Measurements from ENCODE around the gene DLL1.
"Not testable (repeated sequence)": the region's sequence is repeated elsewhere in the genome, so short reads cannot be mapped to it uniquely, and the experiment has no call there.

DLL1 gene

GRCh38 chr6:170269151-170269845 lies 21.6 kb downstream of the DLL1 start:
- DNase-seq (ENCODE audit: low read depth in 1 of 2, low spot score in 1 of 2): no peak

GRCh38 chr6:170268216-170269129 lies 22.4 kb downstream of the DLL1 start:
- DNase-seq (ENCODE audit: low read depth in 1 of 2, low spot score in 1 of 2): no peak

GRCh38 chr6:170267688-170268087 lies 23.2 kb downstream of the DLL1 start:
- no peak for DNase-seq (ENCODE audit: low read depth in 1 of 2, low spot score in 1 of 2)

- DNase-seq (ENCODE audit: low read depth in 1 of 2, low spot score in 1 of 2): no peak
Measured at GRCh38 chr6:170266061-170266825, 24.6 kb downstream of the DLL1 start.

- DNase-seq (ENCODE audit: low read depth in 1 of 2, low spot score in 1 of 2): no peak
Measured at GRCh38 chr6:170265655-170266054, 25.2 kb downstream of the DLL1 start.

GRCh38 chr6:170264644-170265043 lies 26.2 kb downstream of the DLL1 start:
- not testable (repeated sequence) for DNase-seq (ENCODE audit: low read depth in 1 of 2, low spot score in 1 of 2)

GRCh38 chr6:170264086-170264485 lies 26.8 kb downstream of the DLL1 start:
- DNase-seq (ENCODE audit: low read depth in 1 of 2, low spot score in 1 of 2): no peak

- no peak for DNase-seq (ENCODE audit: low read depth in 1 of 2, low spot score in 1 of 2)
Measured at GRCh38 chr6:170263410-170263809, 27.5 kb downstream of the DLL1 start.

- DNase-seq (ENCODE audit: low read depth in 1 of 2, low spot score in 1 of 2): no peak
Measured at GRCh38 chr6:170262489-170263088, 28.3 kb downstream of the DLL1 start.

GRCh38 chr6:170261643-170262488 lies 29.0 kb downstream of the DLL1 start:
- DNase-seq (ENCODE audit: low read depth in 1 of 2, low spot score in 1 of 2): no peak

- no peak for DNase-seq (ENCODE audit: low read depth in 1 of 2, low spot score in 1 of 2)
Measured at GRCh38 chr6:170260686-170261085, 30.2 kb downstream of the DLL1 start.

- no peak for DNase-seq (ENCODE audit: low read depth in 1 of 2, low spot score in 1 of 2)
Measured at GRCh38 chr6:170259278-170259677, 31.6 kb downstream of the DLL1 start.

GRCh38 chr6:170258407-170258806 lies 32.5 kb downstream of the DLL1 start:
- DNase-seq (ENCODE audit: low read depth in 1 of 2, low spot score in 1 of 2): no peak

GRCh38 chr6:170257376-170257775 lies 33.5 kb downstream of the DLL1 start:
- no peak for DNase-seq (ENCODE audit: low read depth in 1 of 2, low spot score in 1 of 2)

- no peak for DNase-seq (ENCODE audit: low read depth in 1 of 2, low spot score in 1 of 2)
Measured at GRCh38 chr6:170256641-170257040, 34.2 kb downstream of the DLL1 start.

GRCh38 chr6:170255426-170256125 lies 35.3 kb downstream of the DLL1 start:
- no peak for DNase-seq (ENCODE audit: low read depth in 1 of 2, low spot score in 1 of 2)

- DNase-seq (ENCODE audit: low read depth in 1 of 2, low spot score in 1 of 2): no peak
Measured at GRCh38 chr6:170254315-170255213, 36.3 kb downstream of the DLL1 start.

- no peak for DNase-seq (ENCODE audit: low read depth in 1 of 2, low spot score in 1 of 2)
Measured at GRCh38 chr6:170253910-170254269, 37.0 kb downstream of the DLL1 start.

Data from activated CD4-positive, alpha-beta T cell treated with anti-CD3 and anti-CD28 coated beads, Interleukin-2, amount 50 U/mL, for 24 hours (primary cell).